GM21515 (cell line): ENCODE data around the gene SMIM20.
"Not testable (repeated sequence)": the region's sequence is repeated elsewhere in the genome, so short reads cannot be mapped to it uniquely, and the experiment has no call there.

Source experiments
- ATAC-seq: cut with Tn5 transposase; IDR thresholded peaks from one replicate; pipeline ENCODE4 v1.9.1; 2021; ENCODE audit not compliant: unreplicated experiment

SMIM20 gene

GRCh38 chr4:25890571-25891485, 23.2 kb upstream of the SMIM20 start:
- no peak for ATAC-seq

- no peak for ATAC-seq
Measured at GRCh38 chr4:25892796-25893195, 21.2 kb upstream of the SMIM20 start.

DNA sequence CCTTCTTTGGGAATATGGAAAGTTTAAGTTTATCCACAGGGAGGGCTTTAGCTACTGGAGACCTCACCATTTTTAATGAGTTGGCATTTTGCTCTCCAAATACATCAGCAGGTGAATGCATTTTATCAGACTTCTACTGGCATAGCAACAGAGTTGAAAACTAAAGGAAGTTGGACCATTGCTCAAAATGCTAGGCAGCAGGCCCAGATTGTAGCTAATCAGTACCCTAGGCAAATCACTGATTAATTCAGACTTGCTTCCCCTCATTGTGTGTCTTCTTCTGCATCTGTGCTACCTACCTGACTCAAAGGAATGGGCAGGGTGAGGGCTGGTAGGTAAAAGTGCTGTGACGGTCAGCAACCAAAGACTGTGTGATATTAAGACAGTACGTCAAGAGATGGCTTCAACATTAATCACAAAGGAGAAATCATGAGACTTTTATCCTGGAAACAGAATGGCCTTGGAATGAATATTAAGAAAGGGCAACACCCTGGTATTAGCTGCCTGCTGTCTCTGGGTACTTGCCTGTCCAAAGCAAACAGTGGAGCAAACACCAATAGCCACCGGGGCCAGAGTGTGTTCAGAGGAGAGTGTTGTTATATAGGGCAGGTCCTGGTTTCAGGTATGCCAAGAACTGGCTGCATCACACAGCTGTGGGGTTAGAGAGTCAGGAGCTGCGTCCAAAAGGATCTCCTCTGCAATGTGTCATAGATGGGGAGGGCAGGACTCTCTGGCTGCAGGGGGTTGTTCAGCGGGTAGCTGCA, 17.1 kb upstream of the SMIM20 start:
- ATAC-seq, result no peak

DNA sequence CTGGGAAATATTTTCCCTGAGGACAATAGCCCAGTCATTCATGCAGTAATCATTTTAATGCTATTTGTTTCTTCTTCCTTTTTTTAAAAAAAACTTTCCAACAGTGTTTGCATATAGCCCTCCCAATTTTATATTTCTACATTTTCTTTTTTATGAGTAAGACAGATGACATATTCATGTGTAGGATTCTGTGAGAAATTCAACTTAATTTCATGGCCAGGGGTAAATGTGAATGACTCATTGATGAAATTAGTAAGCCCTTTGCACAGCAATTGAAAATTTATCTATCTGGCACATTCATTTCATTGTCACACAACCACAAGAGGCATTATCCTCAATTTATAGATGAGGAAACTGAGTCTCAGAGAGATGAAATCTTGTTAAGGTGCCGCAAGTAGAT, 13.7 kb upstream of the SMIM20 start:
- no peak for ATAC-seq

- ATAC-seq, result no peak
Measured at GRCh38 chr4:25901030-25901430, 13.0 kb upstream of the SMIM20 start.

DNA sequence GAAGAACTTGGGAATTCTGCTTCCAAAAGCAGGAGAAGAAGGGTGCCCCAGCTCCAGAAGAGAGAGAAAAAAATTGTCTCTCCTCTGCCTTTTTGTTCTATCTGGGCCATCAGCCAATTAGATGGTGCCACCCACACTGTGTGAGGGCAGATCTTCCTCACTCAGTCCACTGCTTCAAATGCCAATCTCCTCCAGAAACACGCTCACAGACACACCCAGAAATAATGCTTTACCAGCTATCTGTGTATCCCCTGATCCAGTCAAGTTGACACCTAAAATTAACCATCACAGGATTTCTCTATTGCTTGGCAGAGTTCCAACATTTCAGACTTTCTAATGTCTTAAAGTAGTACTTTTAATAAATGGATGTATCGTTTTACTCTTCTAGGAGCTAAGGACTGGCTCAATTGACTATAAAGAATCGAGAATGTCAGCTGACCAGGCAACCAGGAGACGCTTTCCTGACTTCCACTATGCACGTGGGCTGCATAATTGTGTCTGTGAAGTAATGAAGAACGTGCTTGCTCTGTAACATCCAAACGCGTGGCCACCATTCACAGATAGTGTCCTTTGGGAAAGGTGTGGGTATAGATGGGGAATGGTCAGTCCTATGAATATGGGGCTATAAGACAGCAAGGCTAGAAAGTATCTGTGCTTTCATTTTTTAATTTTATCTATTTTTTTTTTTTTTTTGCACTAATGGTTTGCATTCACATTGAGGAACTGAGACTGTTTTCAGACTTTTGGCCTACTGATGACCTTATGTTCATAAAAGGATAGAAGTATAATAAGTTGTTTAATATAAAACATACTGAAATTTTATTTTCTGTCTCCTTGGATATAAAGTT, 9.9 kb upstream of the SMIM20 start:
- peak; percentile 46 for ATAC-seq

- ATAC-seq, result peak; percentile 38
Measured at GRCh38 chr4:25904748-25905082, 9.3 kb upstream of the SMIM20 start.

GRCh38 chr4:25905371-25905770, 8.6 kb upstream of the SMIM20 start:
- no peak for ATAC-seq

DNA sequence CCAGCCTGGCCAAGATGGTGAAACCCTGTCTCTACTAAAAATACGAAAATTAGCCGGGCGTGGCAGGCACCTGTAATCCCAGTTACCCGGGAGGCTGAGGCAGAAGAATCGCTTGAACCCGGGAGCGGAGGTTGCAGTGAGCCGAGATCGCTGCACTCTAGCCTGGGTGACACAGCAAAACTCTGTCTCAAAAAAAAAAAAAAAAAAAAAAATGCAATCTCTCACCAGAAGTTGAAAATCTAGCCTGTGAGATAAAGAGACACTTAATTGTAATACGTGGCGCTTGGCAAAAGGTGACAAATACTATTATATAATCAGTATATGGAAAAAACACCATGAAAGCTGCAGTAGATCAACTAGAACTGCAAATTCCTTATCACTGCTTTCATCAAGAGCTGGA, 7.9 kb upstream of the SMIM20 start:
- not testable (repeated sequence) for ATAC-seq

- ATAC-seq, result no peak
Measured at GRCh38 chr4:25908491-25908901, 5.5 kb upstream of the SMIM20 start.

GRCh38 chr4:25911356-25911755, 2.7 kb upstream of the SMIM20 start:
- no peak for ATAC-seq

GRCh38 chr4:25913056-25913850, 767 bp upstream of the SMIM20 start:
- ATAC-seq, result peak; percentile 31

- peak; percentile 8 for ATAC-seq
Measured at GRCh38 chr4:25914670-25915352, 791 bp downstream of the SMIM20 start.

DNA sequence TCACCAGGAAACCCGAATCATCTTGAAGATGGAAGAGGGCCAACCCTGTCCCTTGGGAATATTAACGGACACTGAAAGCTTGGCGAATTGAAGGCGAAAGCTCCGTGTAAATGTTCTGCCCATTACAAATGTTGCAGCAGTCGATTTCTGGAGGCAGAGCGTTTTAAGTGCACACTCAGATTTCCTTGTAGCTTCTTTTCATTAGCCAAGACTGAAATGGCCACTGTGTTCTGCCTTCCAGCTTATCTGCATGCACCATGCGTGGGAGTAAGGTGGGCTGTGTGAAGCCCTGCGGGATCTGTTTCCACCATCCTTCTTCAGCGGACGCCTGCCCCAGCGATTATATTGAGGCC, 1.3 kb downstream of the SMIM20 start:
- no peak for ATAC-seq

- ATAC-seq, result no peak
Measured at GRCh38 chr4:25916870-25917269, 2.9 kb downstream of the SMIM20 start.

DNA sequence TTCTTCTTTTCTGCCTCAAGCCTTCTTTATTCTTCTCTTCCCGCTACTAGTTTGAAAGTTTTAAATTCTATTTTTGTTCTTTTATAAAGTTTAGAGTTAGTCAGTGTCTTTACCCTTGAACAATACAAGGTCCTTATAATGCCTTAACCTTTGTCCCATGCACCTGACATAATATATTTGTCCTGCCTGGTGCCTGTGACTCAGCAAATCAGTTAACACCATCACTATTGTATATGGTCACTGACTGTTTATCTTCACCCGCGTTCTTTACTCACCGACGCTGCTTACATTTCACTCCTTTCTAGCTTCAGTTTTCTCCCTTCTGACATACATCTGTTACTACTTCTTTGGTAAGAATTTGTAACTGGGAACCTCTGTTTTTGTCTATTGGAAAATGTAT, 5.7 kb downstream of the SMIM20 start:
- no peak for ATAC-seq

GRCh38 chr4:25921922-25922321, 7.9 kb downstream of the SMIM20 start:
- ATAC-seq, result no peak

DNA sequence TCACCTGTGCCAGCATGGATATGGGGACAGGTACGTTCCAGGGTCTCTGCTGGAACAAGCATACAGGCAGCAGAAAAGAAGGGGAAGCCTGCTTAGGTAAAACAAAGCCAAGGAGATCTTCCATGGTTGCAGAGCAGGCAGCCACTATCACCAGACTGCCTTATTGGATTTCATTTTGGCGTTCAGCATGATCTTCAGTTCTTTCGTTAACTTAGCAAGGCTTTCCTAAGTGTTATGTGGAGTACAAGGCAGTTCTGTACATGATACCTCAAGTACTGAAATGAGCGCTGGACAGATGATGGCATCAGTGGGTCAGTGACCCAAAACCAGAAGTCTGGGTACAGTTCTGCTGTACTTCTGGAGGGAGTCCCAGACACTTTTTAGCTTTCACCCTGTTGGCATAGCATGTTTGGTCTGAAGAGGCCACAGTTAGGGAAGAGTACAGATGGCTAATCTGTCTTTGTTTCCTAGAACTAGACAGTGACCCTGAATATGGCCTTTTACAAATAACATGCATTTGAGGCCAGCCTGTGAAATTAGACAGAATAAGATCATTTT, 8.9 kb downstream of the SMIM20 start:
- ATAC-seq, result no peak

- no peak for ATAC-seq
Measured at GRCh38 chr4:25923745-25924144, 9.7 kb downstream of the SMIM20 start.
